ENCODE measurements around the gene ERC2.

DNA sequence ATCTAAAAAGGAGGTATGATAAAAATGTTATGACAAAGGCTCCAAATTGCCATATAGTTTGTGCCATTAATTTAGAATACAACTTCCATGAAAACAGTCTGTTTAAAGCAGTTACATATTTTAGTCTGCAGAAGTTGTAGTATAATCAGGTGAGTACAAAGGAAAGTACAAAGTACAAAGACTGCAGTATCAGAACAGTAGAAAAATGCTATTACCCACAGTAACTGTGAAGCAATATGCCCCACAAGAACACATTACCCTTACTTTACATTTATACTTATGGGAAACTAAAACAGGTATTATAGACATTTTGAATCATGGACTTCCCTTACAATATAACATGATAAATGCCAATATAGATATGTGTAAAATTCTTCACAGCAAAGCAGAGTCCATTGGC lies 398.5 kb downstream of the ERC2 start:
- TF ChIP-seq, protein P1, sequence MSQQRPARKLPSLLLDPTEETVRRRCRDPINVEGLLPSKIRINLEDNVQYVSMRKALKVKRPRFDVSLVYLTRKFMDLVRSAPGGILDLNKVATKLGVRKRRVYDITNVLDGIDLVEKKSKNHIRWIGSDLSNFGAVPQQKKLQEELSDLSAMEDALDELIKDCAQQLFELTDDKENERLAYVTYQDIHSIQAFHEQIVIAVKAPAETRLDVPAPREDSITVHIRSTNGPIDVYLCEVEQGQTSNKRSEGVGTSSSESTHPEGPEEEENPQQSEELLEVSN (IDR thresholded peaks at IDR 0.05) = no peak
- no peak for TF ChIP-seq MAX (IDR thresholded peaks at IDR 0.05)
- TF ChIP-seq RAD21 (IDR thresholded peaks at IDR 0.05 in 1 of 2, conservative IDR thresholded peaks at IDR 0.05 in 1 of 2; ENCODE audit: low read depth in 2 of 2, low read length in 2 of 2) = no peak
- TF ChIP-seq TBP (IDR thresholded peaks at IDR 0.05; ENCODE audit: low read depth, low read length) = no peak
- TF ChIP-seq CTCF (IDR thresholded peaks at IDR 0.05; ENCODE audit: control extremely low read depth in 1 of 3, insufficient read depth in 1 of 3, low read depth in 1 of 3, low read length in 3 of 3) = no peak
- TF ChIP-seq SP4 (IDR thresholded peaks at IDR 0.05; ENCODE audit: low read length) = no peak
- no peak for TF ChIP-seq POLR2AphosphoS5 (IDR thresholded peaks at IDR 0.05; ENCODE audit: low read depth, low read length)
- no peak for TF ChIP-seq POLR2A (IDR thresholded peaks at IDR 0.05; ENCODE audit: control extremely low read depth in 1 of 2, low read depth in 2 of 2, low read length in 2 of 2)

Data from H1 (cell line).